Inflammatory macrophage treated with lipopolysaccharide for 4 hours (primary cell): ENCODE results near the gene NTNG1.

ENCODE experiments used
- DNase-seq: peaks from one replicate; pipeline ENCODE4 v3.0.0-alpha.2; 2020

NTNG1 gene

GRCh38 chr1:107264561-107264960, 123.7 kb downstream of the NTNG1 start:
- DNase-seq, result no peak

GRCh38 chr1:107267489-107267888, 126.7 kb downstream of the NTNG1 start:
- DNase-seq, result no peak

GRCh38 chr1:107272321-107272720, 131.5 kb downstream of the NTNG1 start:
- DNase-seq, result no peak

GRCh38 chr1:107273515-107273914, 132.7 kb downstream of the NTNG1 start:
- no peak for DNase-seq

- DNase-seq, result no peak
Observed at GRCh38 chr1:107274227-107274626, 133.4 kb downstream of the NTNG1 start.

GRCh38 chr1:107276247-107276646, 135.4 kb downstream of the NTNG1 start:
- no peak for DNase-seq

- no peak for DNase-seq
Observed at GRCh38 chr1:107277022-107277421, 136.2 kb downstream of the NTNG1 start.

GRCh38 chr1:107286125-107286524, 145.3 kb downstream of the NTNG1 start:
- DNase-seq, result no peak

GRCh38 chr1:107291987-107292386, 151.1 kb downstream of the NTNG1 start:
- no peak for DNase-seq

GRCh38 chr1:107293901-107294613, 153.2 kb downstream of the NTNG1 start:
- no peak for DNase-seq

GRCh38 chr1:107294686-107295085, 153.8 kb downstream of the NTNG1 start:
- DNase-seq, result no peak

- no peak for DNase-seq
Observed at GRCh38 chr1:107297681-107298080, 156.8 kb downstream of the NTNG1 start.

- DNase-seq, result no peak
Observed at GRCh38 chr1:107298526-107298925, 157.7 kb downstream of the NTNG1 start.

- DNase-seq, result no peak
Observed at GRCh38 chr1:107299521-107299920, 158.7 kb downstream of the NTNG1 start.

- no peak for DNase-seq
Observed at GRCh38 chr1:107309962-107310361, 169.1 kb downstream of the NTNG1 start.

- no peak for DNase-seq
Observed at GRCh38 chr1:107315652-107316051, 174.8 kb downstream of the NTNG1 start.

- DNase-seq, result no peak
Observed at GRCh38 chr1:107318932-107319331, 178.1 kb downstream of the NTNG1 start.

- DNase-seq, result no peak
Observed at GRCh38 chr1:107323784-107324183, 182.9 kb downstream of the NTNG1 start.

- no peak for DNase-seq
Observed at GRCh38 chr1:107326824-107327445, 186.1 kb downstream of the NTNG1 start.

- no peak for DNase-seq
Observed at GRCh38 chr1:107327446-107327845, 186.6 kb downstream of the NTNG1 start.

GRCh38 chr1:107328087-107328486, 187.2 kb downstream of the NTNG1 start:
- no peak for DNase-seq

- DNase-seq, result no peak
Observed at GRCh38 chr1:107339775-107340174, 198.9 kb downstream of the NTNG1 start.

GRCh38 chr1:107342316-107342715, 201.5 kb downstream of the NTNG1 start:
- DNase-seq, result no peak

GRCh38 chr1:107342768-107343167, 201.9 kb downstream of the NTNG1 start:
- DNase-seq, result no peak

- no peak for DNase-seq
Observed at GRCh38 chr1:107343601-107344000, 202.8 kb downstream of the NTNG1 start.
